Esophagus squamous epithelium (tissue), 4 donors: Measurements from ENCODE around the gene HOXD10.

Experiments used
- POLR2A ChIP-seq, 4 donors: fragments of 450-650 bp; IDR thresholded peaks; one replicate each; pipeline ENCODE4 v1.6.1; 2017; ENCODE audit warnings: antibody characterized with exemption in 4 of 4, mild to moderate bottlenecking in 4 of 4, moderate library complexity in 3 of 4
- TF ChIP-seq, protein P1 (sequence below), 6 experiments: fragments of 450-650 bp in 4 of 6; fragments of 200-600 bp in 2 of 6; sonication (generic) in 2 of 6; IDR thresholded peaks; one replicate each; pipeline ENCODE4 v1.5.1; 2016 to 2019; ENCODE audit warnings: antibody characterized with exemption in 6 of 6, mild to moderate bottlenecking in 4 of 6, moderate library complexity in 4 of 6

DNA sequence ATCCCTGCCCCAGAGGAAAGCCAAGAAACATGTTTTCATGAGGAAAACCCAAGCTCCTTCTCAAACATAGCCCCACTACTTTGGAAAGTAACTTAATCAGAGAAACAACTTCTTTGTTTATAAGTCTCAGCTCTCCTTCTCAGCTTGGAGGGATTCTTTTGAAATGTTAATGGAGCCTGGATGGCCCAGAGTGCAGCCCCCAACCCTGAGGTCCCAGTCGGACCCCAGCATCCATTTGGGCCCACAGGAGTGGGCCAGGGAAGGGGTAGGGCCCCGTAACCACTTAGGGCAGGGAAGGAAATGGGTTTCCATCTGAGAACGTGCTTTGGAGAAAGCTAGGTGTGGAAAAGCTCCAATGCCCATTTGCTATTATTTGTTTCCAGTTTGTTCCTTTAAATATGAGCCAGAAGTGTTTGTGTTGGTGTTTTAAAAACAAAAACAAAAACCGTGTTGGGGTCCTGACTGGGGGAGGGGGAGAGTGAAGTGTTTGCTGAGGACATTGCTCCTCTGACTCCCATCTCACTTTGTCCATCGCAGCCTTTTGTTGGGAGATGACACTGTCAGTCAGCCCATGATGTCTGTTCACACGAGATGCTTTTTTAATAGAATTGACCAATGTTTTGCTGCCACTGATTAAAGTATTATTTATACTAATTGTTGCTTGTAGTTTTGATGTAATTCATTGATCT lies 38.9 kb downstream of the HOXD10 start:
- TF ChIP-seq, protein P1, sequence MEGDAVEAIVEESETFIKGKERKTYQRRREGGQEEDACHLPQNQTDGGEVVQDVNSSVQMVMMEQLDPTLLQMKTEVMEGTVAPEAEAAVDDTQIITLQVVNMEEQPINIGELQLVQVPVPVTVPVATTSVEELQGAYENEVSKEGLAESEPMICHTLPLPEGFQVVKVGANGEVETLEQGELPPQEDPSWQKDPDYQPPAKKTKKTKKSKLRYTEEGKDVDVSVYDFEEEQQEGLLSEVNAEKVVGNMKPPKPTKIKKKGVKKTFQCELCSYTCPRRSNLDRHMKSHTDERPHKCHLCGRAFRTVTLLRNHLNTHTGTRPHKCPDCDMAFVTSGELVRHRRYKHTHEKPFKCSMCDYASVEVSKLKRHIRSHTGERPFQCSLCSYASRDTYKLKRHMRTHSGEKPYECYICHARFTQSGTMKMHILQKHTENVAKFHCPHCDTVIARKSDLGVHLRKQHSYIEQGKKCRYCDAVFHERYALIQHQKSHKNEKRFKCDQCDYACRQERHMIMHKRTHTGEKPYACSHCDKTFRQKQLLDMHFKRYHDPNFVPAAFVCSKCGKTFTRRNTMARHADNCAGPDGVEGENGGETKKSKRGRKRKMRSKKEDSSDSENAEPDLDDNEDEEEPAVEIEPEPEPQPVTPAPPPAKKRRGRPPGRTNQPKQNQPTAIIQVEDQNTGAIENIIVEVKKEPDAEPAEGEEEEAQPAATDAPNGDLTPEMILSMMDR (IDR thresholded peaks at IDR 0.05) = no peak
- TF ChIP-seq POLR2A (IDR thresholded peaks at IDR 0.05) = no peak
